Neural progenitor cell (in vitro differentiated cells): ENCODE measurements around the gene UBQLN1.

ENCODE experiments used
- CTCF ChIP-seq: fragments of 200-600 bp; sonication (generic); IDR thresholded peaks from 2 replicates; pipeline ENCODE4 v1.5.1; 2017; ENCODE audit warnings: antibody characterized with exemption, mild to moderate bottlenecking
- EZH2 ChIP-seq: fragments of 200-600 bp; sonication (generic); IDR thresholded peaks from 2 replicates; pipeline ENCODE4 v1.6.1; 2017; ENCODE audit warnings: antibody characterized with exemption, mild to moderate bottlenecking, moderate library complexity

DNA sequence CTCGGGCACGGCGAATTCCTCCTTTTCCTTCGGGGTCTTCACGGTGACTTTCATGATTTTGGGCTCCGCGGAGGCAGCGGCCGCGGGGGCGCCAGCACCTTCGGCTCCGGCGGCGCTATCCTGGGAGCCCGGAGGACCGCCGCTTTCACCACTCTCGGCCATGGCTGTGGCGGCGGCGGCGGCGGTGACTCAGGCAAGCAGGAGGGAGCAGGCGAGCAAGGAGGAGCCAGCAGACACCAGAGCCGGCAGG, 315 bp downstream of the UBQLN1 start:
- TF ChIP-seq CTCF, result no peak
- TF ChIP-seq EZH2, result no peak
